WTC11 (cell line): ENCODE data around the gene CABP1. TPM values are rescaled to one million over a fixed set of nuclear protein-coding genes. Genes with fewer than 3 reads are reported as not detected.

Source experiments
- ATAC-seq: fragments of 200-7000 bp; cut with Tn5 transposase; 2 replicates; pipeline ENCODE4 v1.10.0; 2021; ENCODE audit warnings: mild to moderate bottlenecking, moderate library complexity
- CTCF ChIA-PET: fragments of 300-600 bp; sonication (Branson Sonifier 250); formaldehyde crosslinking; loops from one replicate; lab custom pipeline; 2021; ENCODE audit warnings: antibody characterized with exemption; lab: Charles Lee
- POLR2A ChIA-PET: fragments of 350-600 bp; sonication (Branson Sonifier 250); formaldehyde crosslinking; loops from one replicate; lab custom pipeline; 2021; ENCODE audit warnings: antibody characterized with exemption; lab: Charles Lee
- DNase-seq: peaks from one replicate; pipeline ENCODE4 v3.0.0; 2021; ENCODE audit warnings: low spot score
- H3K27ac Mint-ChIP-seq: 2 replicates; pipeline ENCODE4 v1.8.0; 2021; ENCODE audit warnings: mixed read lengths
- H3K27me3 Mint-ChIP-seq: 2 replicates; pipeline ENCODE4 v1.8.0; 2021; ENCODE audit warnings: low read depth, mild to moderate bottlenecking, moderate library complexity, mixed read lengths
- H3K36me3 Mint-ChIP-seq: 2 replicates; pipeline ENCODE4 v1.8.0; 2021; ENCODE audit warnings: mixed read lengths
- H3K4me1 Mint-ChIP-seq: 2 replicates; pipeline ENCODE4 v1.8.0; 2022; ENCODE audit warnings: mixed read lengths
- H3K4me3 Mint-ChIP-seq: 2 replicates; pipeline ENCODE4 v1.8.0; 2021; ENCODE audit warnings: mild to moderate bottlenecking, moderate library complexity, mixed read lengths
- H3K9me3 Mint-ChIP-seq: 2 replicates; pipeline ENCODE4 v1.8.0; 2021; ENCODE audit warnings: mixed read lengths
- ATF1 ChIP-seq: sonication (generic); formaldehyde crosslinking; IDR thresholded peaks from 2 replicates; pipeline ENCODE4 v1.8.1; 2023; ENCODE audit warnings: mild to moderate bottlenecking, moderate library complexity, missing genetic modification reagents
- ELF4 ChIP-seq: sonication (generic); formaldehyde crosslinking; IDR thresholded peaks from 2 replicates; pipeline ENCODE4 v1.8.1; 2022; ENCODE audit warnings: low read depth, mild to moderate bottlenecking, moderate library complexity, missing genetic modification reagents
- FOXJ3 ChIP-seq: sonication (generic); formaldehyde crosslinking; IDR thresholded peaks from 2 replicates; pipeline ENCODE4 v1.9.0; 2021; ENCODE audit warnings: missing genetic modification reagents, mild to moderate bottlenecking, borderline replicate concordance
- FOXK1 ChIP-seq: sonication (generic); formaldehyde crosslinking; IDR thresholded peaks from 2 replicates; pipeline ENCODE4 v1.8.0; 2022; ENCODE audit warnings: mild to moderate bottlenecking, moderate library complexity, missing genetic modification reagents
- MXD4 ChIP-seq: fragments of 250-450 bp; sonication (Bioruptor Pico); IDR thresholded peaks from 2 replicates; pipeline ENCODE4 v1.8.0; 2021; ENCODE audit warnings: mild to moderate bottlenecking, moderate library complexity, borderline replicate concordance
- NR3C1 ChIP-seq: sonication (generic); formaldehyde crosslinking; conservative IDR thresholded peaks from 2 replicates; pipeline ENCODE4 v1.8.1; 2023; ENCODE audit warnings: low read depth, mild to moderate bottlenecking, missing genetic modification reagents
- SMAD3 ChIP-seq: sonication (generic); formaldehyde crosslinking; IDR thresholded peaks from 2 replicates; pipeline ENCODE4 v1.8.0; 2022; ENCODE audit warnings: missing genetic modification reagents, mild to moderate bottlenecking, borderline replicate concordance
- TP53 ChIP-seq: sonication (generic); formaldehyde crosslinking; IDR thresholded peaks from 2 replicates; pipeline ENCODE4 v1.8.1; 2023; ENCODE audit warnings: mild to moderate bottlenecking, missing genetic modification reagents
- ZNF317 ChIP-seq: sonication (generic); formaldehyde crosslinking; IDR thresholded peaks from 2 replicates; pipeline ENCODE4 v1.8.1; 2023; ENCODE audit warnings: low read depth, mild to moderate bottlenecking, moderate library complexity, missing genetic modification reagents, borderline replicate concordance
- total RNA-seq: library from RNA; stranded (reverse); gene quantifications from 3 replicates; pipeline ENCODE4 v1.2.3, GENCODE V29; 2021
- TF ChIP-seq, protein P1 (sequence below): sonication (generic); formaldehyde crosslinking; IDR thresholded peaks from 2 replicates; pipeline ENCODE4 v1.8.0; 2023; ENCODE audit warnings: missing genetic modification reagents, mild to moderate bottlenecking, borderline replicate concordance
- TF ChIP-seq, protein P2 (sequence below): sonication (generic); formaldehyde crosslinking; IDR thresholded peaks from 2 replicates; pipeline ENCODE4 v1.8.1; 2022; ENCODE audit warnings: mild to moderate bottlenecking, moderate library complexity, missing genetic modification reagents
- TF ChIP-seq, protein P3 (sequence below): sonication (generic); formaldehyde crosslinking; IDR thresholded peaks from 2 replicates; pipeline ENCODE4 v1.8.1; 2022; ENCODE audit warnings: low read depth, mild to moderate bottlenecking, moderate library complexity, missing genetic modification reagents, borderline replicate concordance
- TF ChIP-seq, protein P4 (sequence below): fragments of 250-450 bp; sonication (Bioruptor Pico); IDR thresholded peaks from 2 replicates; pipeline ENCODE4 v1.9.0; 2021; ENCODE audit warnings: moderate library complexity, mild to moderate bottlenecking, inconsistent platforms, borderline replicate concordance
- TF ChIP-seq, protein P5 (sequence below): sonication (generic); formaldehyde crosslinking; IDR thresholded peaks from 2 replicates; pipeline ENCODE4 v1.8.1; 2023; ENCODE audit warnings: mild to moderate bottlenecking, missing genetic modification reagents
- TF ChIP-seq, protein P6 (sequence below): sonication (generic); formaldehyde crosslinking; IDR thresholded peaks from 2 replicates; pipeline ENCODE4 v1.8.1; 2022; ENCODE audit warnings: low read depth, missing genetic modification reagents, borderline replicate concordance
- TF ChIP-seq, protein P7 (sequence below): sonication (generic); formaldehyde crosslinking; IDR thresholded peaks from 2 replicates; pipeline ENCODE4 v1.8.0; 2023; ENCODE audit warnings: mild to moderate bottlenecking, missing genetic modification reagents
- TF ChIP-seq, protein P8 (sequence below): sonication (generic); formaldehyde crosslinking; conservative IDR thresholded peaks from 2 replicates; pipeline ENCODE4 v1.8.1; 2023; ENCODE audit warnings: mild to moderate bottlenecking, low read depth, missing genetic modification reagents, moderate library complexity

CABP1 gene
- total RNA-seq, 1 experiment from 2014 or later, result 14.1 TPM

DNA sequence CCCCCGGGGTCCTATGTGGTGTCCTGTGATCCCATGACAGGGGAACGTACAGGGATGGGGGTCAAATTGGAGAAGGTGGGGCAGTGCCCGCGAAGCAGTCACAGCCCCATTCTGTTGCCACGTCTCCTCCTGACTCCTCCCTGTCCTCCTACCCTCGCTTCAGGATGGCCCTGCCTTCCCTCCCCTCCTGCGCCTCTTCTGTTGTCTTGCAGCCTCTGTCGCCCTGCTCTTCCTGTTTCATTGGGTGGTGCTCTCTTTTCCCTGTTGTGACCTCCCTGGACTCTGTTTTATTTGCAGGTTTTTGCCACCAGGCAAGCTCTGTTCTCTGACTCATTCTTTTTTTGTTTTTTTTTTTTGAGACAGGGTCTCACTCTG is 18.7 kb downstream of the CABP1 start (continued):
- TF ChIP-seq, protein P1, sequence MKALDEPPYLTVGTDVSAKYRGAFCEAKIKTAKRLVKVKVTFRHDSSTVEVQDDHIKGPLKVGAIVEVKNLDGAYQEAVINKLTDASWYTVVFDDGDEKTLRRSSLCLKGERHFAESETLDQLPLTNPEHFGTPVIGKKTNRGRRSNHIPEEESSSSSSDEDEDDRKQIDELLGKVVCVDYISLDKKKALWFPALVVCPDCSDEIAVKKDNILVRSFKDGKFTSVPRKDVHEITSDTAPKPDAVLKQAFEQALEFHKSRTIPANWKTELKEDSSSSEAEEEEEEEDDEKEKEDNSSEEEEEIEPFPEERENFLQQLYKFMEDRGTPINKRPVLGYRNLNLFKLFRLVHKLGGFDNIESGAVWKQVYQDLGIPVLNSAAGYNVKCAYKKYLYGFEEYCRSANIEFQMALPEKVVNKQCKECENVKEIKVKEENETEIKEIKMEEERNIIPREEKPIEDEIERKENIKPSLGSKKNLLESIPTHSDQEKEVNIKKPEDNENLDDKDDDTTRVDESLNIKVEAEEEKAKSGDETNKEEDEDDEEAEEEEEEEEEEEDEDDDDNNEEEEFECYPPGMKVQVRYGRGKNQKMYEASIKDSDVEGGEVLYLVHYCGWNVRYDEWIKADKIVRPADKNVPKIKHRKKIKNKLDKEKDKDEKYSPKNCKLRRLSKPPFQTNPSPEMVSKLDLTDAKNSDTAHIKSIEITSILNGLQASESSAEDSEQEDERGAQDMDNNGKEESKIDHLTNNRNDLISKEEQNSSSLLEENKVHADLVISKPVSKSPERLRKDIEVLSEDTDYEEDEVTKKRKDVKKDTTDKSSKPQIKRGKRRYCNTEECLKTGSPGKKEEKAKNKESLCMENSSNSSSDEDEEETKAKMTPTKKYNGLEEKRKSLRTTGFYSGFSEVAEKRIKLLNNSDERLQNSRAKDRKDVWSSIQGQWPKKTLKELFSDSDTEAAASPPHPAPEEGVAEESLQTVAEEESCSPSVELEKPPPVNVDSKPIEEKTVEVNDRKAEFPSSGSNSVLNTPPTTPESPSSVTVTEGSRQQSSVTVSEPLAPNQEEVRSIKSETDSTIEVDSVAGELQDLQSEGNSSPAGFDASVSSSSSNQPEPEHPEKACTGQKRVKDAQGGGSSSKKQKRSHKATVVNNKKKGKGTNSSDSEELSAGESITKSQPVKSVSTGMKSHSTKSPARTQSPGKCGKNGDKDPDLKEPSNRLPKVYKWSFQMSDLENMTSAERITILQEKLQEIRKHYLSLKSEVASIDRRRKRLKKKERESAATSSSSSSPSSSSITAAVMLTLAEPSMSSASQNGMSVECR, result no peak
- TF ChIP-seq, all 79 proteins: peak for 0

DNA sequence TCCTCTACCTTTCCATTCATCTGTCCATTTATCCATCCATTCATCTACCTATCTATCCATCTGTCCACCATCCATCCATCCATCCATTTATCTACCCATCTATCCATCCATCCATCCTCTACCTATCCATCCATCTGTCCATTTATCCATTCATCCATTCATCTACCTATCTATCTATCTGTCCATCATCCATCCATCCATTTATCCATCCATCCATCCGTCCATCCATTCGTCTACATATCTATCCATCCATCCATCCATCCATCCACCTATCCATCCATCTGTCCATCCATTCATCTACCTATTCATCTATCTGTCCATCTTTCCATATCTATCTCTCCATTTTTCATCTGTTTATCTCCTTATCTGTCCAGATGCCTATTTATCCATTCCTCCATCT is 21.0 kb downstream of the CABP1 start:
- CTCF ChIA-PET, result interaction anchor here (1.6 kb wide), 1 partner anchor 13 kb away, joined by 13 read pairs; no protein-coding TSS in a partner anchor
- ATAC-seq (no peak), DNase-seq (no peak)
- Mint-ChIP-seq H3K27ac (no peak overlapping the region), H3K27me3 (no peaks in the 10 kb centered on the region), H3K36me3 (no peaks in the 10 kb centered on the region), H3K9me3 (no peaks in the 10 kb centered on the region), H3K4me3 (no peak overlapping the region), H3K4me1 (peaks cover 2% of the 10 kb centered on the region)
- TF ChIP-seq SMAD3 (CRISPR knock-in tag), result no peak
- TF ChIP-seq MXD4 (CRISPR knock-in tag), result no peak
- TF ChIP-seq ATF1 (CRISPR knock-in tag), result no peak
- no peak for TF ChIP-seq FOXJ3 (CRISPR knock-in tag)
- TF ChIP-seq FOXK1 (CRISPR knock-in tag), result no peak
- TF ChIP-seq NR3C1, result no peak
- TF ChIP-seq, protein P2, sequence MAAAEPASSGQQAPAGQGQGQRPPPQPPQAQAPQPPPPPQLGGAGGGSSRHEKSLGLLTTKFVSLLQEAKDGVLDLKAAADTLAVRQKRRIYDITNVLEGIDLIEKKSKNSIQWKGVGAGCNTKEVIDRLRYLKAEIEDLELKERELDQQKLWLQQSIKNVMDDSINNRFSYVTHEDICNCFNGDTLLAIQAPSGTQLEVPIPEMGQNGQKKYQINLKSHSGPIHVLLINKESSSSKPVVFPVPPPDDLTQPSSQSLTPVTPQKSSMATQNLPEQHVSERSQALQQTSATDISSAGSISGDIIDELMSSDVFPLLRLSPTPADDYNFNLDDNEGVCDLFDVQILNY (CRISPR knock-in tag), result no peak
- TF ChIP-seq, protein P3, sequence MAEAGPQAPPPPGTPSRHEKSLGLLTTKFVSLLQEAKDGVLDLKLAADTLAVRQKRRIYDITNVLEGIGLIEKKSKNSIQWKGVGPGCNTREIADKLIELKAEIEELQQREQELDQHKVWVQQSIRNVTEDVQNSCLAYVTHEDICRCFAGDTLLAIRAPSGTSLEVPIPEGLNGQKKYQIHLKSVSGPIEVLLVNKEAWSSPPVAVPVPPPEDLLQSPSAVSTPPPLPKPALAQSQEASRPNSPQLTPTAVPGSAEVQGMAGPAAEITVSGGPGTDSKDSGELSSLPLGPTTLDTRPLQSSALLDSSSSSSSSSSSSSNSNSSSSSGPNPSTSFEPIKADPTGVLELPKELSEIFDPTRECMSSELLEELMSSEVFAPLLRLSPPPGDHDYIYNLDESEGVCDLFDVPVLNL, result no peak
- no peak for TF ChIP-seq TP53 (CRISPR knock-in tag)
- POLR2A ChIA-PET, result no interaction called here

DNA sequence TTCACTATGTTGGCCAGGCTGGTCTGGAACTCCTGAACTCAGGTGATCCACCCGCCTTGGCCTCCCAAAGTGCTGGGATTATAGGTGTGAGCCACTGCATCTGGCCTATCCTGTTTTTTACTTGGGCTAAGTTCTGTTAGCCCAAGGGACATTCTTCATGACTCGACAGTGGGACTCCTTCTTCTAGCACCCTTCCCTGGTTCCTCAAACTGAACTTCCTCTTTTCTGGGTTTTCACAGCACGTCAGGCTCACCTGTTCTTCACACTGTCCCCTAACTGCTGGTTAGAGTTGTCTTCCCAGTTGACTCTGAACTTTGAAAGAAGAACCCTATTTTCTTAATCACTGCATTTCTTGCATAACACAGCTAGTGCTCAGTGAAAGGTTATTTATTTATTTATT is 22.5 kb downstream of the CABP1 start:
- Mint-ChIP-seq H3K4me1 (peaks cover 10% of the 10 kb centered on the region), H3K36me3 (no peaks in the 10 kb centered on the region), H3K27me3 (no peaks in the 10 kb centered on the region), H3K9me3 (no peaks in the 10 kb centered on the region), H3K27ac (no peak overlapping the region), H3K4me3 (no peak overlapping the region)
- no peak for ATAC-seq
- CTCF ChIA-PET, result interaction anchor here (3.2 kb wide), 1 partner anchor 14 kb away, joined by 17 read pairs; no protein-coding TSS in a partner anchor
- DNase-seq, result no peak
- POLR2A ChIA-PET, result no interaction called here
- TF ChIP-seq ELF4 (CRISPR knock-in tag) (no peak), ZNF317 (CRISPR knock-in tag) (no peak)
- TF ChIP-seq, protein P4, sequence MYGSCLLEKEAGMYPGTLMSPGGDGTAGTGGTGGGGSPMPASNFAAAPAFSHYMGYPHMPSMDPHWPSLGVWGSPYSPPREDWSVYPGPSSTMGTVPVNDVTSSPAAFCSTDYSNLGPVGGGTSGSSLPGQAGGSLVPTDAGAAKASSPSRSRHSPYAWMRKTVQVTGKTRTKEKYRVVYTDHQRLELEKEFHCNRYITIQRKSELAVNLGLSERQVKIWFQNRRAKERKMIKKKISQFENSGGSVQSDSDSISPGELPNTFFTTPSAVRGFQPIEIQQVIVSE (CRISPR knock-in tag), result no peak
- TF ChIP-seq, protein P5, sequence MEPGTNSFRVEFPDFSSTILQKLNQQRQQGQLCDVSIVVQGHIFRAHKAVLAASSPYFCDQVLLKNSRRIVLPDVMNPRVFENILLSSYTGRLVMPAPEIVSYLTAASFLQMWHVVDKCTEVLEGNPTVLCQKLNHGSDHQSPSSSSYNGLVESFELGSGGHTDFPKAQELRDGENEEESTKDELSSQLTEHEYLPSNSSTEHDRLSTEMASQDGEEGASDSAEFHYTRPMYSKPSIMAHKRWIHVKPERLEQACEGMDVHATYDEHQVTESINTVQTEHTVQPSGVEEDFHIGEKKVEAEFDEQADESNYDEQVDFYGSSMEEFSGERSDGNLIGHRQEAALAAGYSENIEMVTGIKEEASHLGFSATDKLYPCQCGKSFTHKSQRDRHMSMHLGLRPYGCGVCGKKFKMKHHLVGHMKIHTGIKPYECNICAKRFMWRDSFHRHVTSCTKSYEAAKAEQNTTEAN (CRISPR knock-in tag), result no peak
- TF ChIP-seq, protein P6, sequence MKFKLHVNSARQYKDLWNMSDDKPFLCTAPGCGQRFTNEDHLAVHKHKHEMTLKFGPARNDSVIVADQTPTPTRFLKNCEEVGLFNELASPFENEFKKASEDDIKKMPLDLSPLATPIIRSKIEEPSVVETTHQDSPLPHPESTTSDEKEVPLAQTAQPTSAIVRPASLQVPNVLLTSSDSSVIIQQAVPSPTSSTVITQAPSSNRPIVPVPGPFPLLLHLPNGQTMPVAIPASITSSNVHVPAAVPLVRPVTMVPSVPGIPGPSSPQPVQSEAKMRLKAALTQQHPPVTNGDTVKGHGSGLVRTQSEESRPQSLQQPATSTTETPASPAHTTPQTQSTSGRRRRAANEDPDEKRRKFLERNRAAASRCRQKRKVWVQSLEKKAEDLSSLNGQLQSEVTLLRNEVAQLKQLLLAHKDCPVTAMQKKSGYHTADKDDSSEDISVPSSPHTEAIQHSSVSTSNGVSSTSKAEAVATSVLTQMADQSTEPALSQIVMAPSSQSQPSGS (CRISPR knock-in tag), result no peak
- TF ChIP-seq, protein P7, sequence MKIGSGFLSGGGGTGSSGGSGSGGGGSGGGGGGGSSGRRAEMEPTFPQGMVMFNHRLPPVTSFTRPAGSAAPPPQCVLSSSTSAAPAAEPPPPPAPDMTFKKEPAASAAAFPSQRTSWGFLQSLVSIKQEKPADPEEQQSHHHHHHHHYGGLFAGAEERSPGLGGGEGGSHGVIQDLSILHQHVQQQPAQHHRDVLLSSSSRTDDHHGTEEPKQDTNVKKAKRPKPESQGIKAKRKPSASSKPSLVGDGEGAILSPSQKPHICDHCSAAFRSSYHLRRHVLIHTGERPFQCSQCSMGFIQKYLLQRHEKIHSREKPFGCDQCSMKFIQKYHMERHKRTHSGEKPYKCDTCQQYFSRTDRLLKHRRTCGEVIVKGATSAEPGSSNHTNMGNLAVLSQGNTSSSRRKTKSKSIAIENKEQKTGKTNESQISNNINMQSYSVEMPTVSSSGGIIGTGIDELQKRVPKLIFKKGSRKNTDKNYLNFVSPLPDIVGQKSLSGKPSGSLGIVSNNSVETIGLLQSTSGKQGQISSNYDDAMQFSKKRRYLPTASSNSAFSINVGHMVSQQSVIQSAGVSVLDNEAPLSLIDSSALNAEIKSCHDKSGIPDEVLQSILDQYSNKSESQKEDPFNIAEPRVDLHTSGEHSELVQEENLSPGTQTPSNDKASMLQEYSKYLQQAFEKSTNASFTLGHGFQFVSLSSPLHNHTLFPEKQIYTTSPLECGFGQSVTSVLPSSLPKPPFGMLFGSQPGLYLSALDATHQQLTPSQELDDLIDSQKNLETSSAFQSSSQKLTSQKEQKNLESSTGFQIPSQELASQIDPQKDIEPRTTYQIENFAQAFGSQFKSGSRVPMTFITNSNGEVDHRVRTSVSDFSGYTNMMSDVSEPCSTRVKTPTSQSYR (CRISPR knock-in tag), result no peak
- TF ChIP-seq, protein P8, sequence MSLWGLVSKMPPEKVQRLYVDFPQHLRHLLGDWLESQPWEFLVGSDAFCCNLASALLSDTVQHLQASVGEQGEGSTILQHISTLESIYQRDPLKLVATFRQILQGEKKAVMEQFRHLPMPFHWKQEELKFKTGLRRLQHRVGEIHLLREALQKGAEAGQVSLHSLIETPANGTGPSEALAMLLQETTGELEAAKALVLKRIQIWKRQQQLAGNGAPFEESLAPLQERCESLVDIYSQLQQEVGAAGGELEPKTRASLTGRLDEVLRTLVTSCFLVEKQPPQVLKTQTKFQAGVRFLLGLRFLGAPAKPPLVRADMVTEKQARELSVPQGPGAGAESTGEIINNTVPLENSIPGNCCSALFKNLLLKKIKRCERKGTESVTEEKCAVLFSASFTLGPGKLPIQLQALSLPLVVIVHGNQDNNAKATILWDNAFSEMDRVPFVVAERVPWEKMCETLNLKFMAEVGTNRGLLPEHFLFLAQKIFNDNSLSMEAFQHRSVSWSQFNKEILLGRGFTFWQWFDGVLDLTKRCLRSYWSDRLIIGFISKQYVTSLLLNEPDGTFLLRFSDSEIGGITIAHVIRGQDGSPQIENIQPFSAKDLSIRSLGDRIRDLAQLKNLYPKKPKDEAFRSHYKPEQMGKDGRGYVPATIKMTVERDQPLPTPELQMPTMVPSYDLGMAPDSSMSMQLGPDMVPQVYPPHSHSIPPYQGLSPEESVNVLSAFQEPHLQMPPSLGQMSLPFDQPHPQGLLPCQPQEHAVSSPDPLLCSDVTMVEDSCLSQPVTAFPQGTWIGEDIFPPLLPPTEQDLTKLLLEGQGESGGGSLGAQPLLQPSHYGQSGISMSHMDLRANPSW, result no peak
